Mesothelial cell of epicardium (in vitro differentiated cells): Measurements from ENCODE around the gene JAGN1. TPM values are rescaled to one million over a fixed set of nuclear protein-coding genes. Genes with fewer than 3 reads are reported as not detected.

Experiments
- DNase-seq, 2 experiments: peaks; one replicate each; pipeline ENCODE4 v3.0.0; 2021; ENCODE audit warnings: low spot score in 2 of 2; ENCODE audit not compliant: unreplicated experiment in 2 of 2
- H3K27ac Mint-ChIP-seq: 2 replicates; pipeline ENCODE4 v1.8.0; 2021; ENCODE audit warnings: mixed read lengths
- H3K27me3 Mint-ChIP-seq: 2 replicates; pipeline ENCODE4 v1.8.0; 2021; ENCODE audit warnings: low read depth, mixed read lengths
- H3K36me3 Mint-ChIP-seq: 2 replicates; pipeline ENCODE4 v1.8.0; 2021; ENCODE audit warnings: mixed read lengths
- H3K4me1 Mint-ChIP-seq: 2 replicates; pipeline ENCODE4 v1.8.0; 2021; ENCODE audit warnings: mixed read lengths
- H3K4me3 Mint-ChIP-seq: 2 replicates; pipeline ENCODE4 v1.8.0; 2021; ENCODE audit warnings: mild to moderate bottlenecking, moderate library complexity, mixed read lengths
- H3K9me3 Mint-ChIP-seq: 2 replicates; pipeline ENCODE4 v1.8.0; 2021; ENCODE audit warnings: mixed read lengths
- CTCF ChIP-seq: fragments of 200-600 bp; sonication (generic); IDR thresholded peaks from one replicate; pipeline ENCODE4 v1.5.0; 2021; ENCODE audit warnings: antibody characterized with exemption; ENCODE audit not compliant: unreplicated experiment
- total RNA-seq: library from RNA; stranded (reverse); gene quantifications from 3 replicates; pipeline ENCODE4 v1.2.1, GENCODE V29; 2021

The JAGN1 gene
- total RNA-seq, 1 donor from 2014 or later, result 32.1 TPM

DNA sequence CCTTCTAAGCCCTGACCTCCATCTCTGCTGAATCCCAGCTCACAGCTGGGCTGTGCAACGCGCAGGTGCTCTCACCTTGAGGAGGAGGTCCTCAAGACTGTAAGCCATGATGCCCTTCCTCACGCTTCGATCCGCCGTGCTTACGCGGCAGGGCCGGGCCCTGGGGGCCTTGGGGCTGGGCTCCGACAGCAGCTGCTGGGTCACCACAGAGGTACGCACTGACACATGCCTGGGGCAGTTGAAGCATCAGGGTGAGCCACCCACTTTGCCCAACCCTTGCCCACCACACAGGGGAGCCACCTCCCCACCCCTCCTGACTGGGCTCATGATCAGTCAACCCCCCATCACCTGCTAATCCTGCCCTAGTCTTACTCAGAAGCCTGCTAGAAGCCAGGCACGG lies 13.4 kb upstream of the JAGN1 start:
- Mint-ChIP-seq H3K9me3 (no peaks in the 10 kb centered on the region), H3K27ac (no peak overlapping the region), H3K27me3 (no peaks in the 10 kb centered on the region)

GRCh38 chr3:9878700-9879099 lies 11.7 kb upstream of the JAGN1 start:
- no peak overlapping the region for H3K27ac Mint-ChIP-seq
- TF ChIP-seq CTCF, result no peak

More for the DNA sequence above, 13.4 kb upstream of the JAGN1 start:
- no peaks in the 10 kb centered on the region for H3K36me3 Mint-ChIP-seq
- no peak overlapping the region for H3K4me3 Mint-ChIP-seq
- peaks cover 5% of the 10 kb centered on the region for H3K4me1 Mint-ChIP-seq
- no peak for TF ChIP-seq CTCF
- no peak for DNase-seq

DNA sequence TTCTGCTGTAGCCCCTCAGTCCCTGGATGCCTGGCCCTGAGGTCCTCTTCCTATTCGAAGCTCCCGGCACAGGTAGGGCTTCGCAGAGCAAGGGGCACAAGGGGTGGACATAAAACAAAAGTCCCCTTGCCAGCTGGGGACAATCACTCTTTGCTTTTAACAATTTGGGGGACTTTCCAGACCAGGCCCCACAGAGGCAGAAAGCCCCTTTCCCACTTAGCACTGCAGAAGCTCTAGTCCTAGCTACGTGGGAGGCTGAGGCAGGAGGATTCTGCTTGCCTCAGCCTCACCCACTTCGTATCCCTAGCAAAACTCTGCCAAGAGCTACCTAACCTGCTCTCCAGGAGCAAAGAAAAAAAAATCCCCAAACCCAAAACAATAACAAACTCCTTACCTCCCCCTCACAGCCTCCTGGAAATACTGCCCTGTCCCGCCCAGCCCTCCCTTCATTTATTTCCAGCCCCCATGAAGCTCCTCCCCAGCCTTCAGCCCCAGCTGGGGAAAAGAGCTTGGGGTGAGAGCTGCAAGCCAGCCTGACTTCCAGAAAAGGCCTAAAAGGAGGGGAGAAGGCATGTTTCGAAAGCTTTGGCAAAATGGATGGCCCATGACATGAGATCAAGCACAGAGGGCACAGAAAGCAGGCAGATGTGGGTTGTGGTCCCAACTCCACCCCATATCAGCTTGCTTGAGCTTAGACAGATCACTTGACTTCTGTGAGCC lies 10.4 kb upstream of the JAGN1 start, which contains the start of gene CIDEC:
CIDEC (minus strand) TSS at position 424 of the 720 bp plus-strand sequence. CDS start 1,767 bp downstream, outside the sequence.
- no peak within 1 kb of the TSS for H3K27ac Mint-ChIP-seq
- TF ChIP-seq CTCF, result no peak
- H3K4me1 Mint-ChIP-seq, result peaks cover 6% of the 10 kb centered on the region
- H3K36me3 Mint-ChIP-seq, result no peaks in the 10 kb centered on the region
- H3K4me3 Mint-ChIP-seq, result no peak within 1 kb of the TSS
- H3K9me3 Mint-ChIP-seq, result no peaks in the 10 kb centered on the region
- H3K27me3 Mint-ChIP-seq, result no peaks in the 10 kb centered on the region
- DNase-seq, result no peak

More at GRCh38 chr3:9878700-9879099, 11.7 kb upstream of the JAGN1 start:
- Mint-ChIP-seq H3K4me3 (no peak overlapping the region), H3K27me3 (no peaks in the 10 kb centered on the region), H3K9me3 (no peaks in the 10 kb centered on the region), H3K36me3 (no peaks in the 10 kb centered on the region), H3K4me1 (peaks cover 2% of the 10 kb centered on the region)
- no peak for DNase-seq

GRCh38 chr3:9881441-9881840 lies 9.0 kb upstream of the JAGN1 start:
- no peaks in the 10 kb centered on the region for H3K9me3 Mint-ChIP-seq
- H3K27ac Mint-ChIP-seq, result no peak overlapping the region
- no peak for DNase-seq
- TF ChIP-seq CTCF, result no peak
- H3K4me3 Mint-ChIP-seq, result no peak overlapping the region
- no peaks in the 10 kb centered on the region for H3K27me3 Mint-ChIP-seq
- H3K4me1 Mint-ChIP-seq, result peaks cover 6% of the 10 kb centered on the region
- no peaks in the 10 kb centered on the region for H3K36me3 Mint-ChIP-seq

DNA sequence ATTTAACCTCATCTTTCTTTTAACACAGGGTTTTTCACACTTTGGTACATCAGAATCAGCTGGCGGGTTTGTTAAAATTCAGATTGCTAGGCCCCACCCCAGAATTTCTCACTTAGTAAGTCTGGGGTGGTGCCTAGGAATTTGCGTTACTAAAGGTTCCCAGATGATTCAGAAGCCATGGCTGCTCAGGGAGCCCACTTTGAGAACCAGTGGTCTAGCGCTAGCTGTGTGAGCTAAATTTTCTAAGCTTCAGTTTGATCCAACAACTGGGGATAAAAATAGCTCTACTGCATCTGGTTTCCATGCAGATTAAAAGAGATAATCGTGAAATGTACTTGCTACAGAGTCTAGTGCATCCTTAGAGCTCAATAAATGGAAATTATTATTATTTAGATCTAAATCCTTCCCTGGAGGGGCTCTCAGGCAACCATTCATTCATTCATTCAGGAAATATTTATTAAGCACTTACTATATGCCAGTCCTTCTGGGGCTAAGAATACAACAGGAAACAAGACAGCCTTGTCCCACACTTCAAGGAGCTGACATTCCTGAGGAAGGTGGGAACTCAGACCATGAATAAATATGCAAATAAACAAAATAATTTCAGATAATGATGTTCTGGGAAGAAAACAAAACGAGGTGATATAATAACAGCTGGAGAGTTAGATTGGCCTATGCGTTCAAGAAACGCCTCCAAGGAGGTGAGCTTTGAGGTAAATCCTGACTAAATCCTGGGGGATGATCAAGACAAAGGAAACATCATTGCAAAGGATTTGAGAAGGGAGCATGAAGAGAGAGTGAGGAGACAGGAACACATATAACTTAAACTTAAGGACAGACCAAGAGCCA lies 6.5 kb upstream of the JAGN1 start:
- H3K27ac Mint-ChIP-seq, result peak overlapping the region; percentile 33
- H3K4me3 Mint-ChIP-seq, result no peak overlapping the region
- H3K36me3 Mint-ChIP-seq, result no peaks in the 10 kb centered on the region
- peaks cover 6% of the 10 kb centered on the region for H3K4me1 Mint-ChIP-seq
- no peaks in the 10 kb centered on the region for H3K27me3 Mint-ChIP-seq
- TF ChIP-seq CTCF, result no peak
- no peak for DNase-seq
- no peaks in the 10 kb centered on the region for H3K9me3 Mint-ChIP-seq
